Measurements from ENCODE around the gene RSPH4A.
"Not testable (repeated sequence)": the region's sequence is repeated elsewhere in the genome, so short reads cannot be mapped to it uniquely, and the experiment has no call there.

RSPH4A gene

DNA sequence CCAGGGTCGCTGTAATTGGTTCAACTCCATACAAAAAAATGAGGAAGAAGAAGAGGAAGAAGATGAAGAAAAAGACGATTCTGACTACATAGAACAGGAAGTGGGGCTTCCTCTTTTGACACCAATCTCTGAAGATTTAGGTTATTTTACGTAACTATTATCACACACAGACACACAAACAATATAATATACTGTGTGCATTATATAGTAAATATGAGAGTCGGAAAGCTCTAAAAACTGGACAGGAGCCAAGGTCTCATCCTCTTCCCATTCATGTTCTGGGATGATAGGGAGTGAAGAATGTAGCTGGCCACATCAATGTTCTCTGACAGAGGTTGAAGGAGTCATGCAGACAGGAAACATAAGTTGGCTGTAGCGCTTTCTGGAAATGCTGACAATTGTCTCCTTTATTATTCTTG, 13.3 kb downstream of the RSPH4A start:
- peak; percentile 29 to 39 for DNase-seq

DNA sequence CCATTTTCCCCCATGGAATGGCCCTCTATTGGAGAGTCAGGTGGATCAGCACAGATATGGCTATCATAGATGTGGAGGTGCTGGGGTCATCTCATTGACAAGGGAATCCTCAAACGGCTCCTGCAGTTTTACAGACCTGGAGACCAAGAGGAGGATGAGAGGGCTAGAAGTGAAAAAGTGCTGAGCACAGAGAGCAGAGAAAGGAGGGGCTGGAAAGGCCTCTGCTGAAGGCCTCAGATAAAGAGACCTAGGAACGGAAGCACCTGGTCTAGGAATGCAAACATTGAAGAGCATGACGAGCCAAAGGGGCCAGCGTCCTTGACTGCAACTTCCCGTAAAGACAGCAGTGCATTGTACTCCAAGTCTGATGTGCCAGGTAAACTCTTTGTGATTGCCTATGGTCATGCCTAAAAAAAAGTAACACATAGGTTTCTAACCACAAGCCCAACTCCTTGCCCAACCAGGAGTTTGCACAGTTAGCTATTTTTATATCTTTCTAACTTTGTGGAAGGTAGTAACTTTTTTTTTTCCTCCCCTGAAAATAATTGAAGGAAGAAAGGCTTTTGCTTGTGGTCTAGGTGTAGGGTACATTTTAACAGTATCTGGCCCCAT, 15.2 kb downstream of the RSPH4A start:
- DNase-seq: no peak

DNA sequence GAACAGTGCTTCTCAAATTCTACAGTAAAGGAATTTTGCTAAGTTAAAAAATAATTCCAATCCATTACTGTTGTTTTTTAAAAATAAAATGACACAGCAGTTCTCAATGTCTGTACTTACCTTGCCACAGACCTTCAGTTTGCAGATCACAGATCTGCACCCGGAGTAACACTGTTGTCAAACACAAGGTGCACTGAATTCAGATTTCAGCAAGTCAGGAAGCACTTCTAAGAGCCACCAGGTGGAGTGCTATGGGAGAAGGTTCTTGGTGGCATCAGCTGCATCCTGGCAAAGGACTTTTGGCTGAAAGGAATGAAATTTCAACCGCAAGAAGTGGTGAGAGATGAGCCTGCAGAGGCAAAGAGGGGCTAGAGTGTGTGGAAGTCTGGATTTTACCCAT, 17.4 kb downstream of the RSPH4A start:
- no peak for DNase-seq

GRCh38 chr6:116648156-116648555, 31.9 kb downstream of the RSPH4A start:
- no peak for DNase-seq

GRCh38 chr6:116649129-116649528, 32.9 kb downstream of the RSPH4A start:
- DNase-seq: no peak

- DNase-seq: peak; percentile 22 to 27
Observed at GRCh38 chr6:116651916-116652315, 35.6 kb downstream of the RSPH4A start.

- DNase-seq: no peak
Observed at GRCh38 chr6:116661594-116661993, 45.3 kb downstream of the RSPH4A start.

GRCh38 chr6:116662202-116662601, 45.9 kb downstream of the RSPH4A start:
- DNase-seq: no peak

- DNase-seq: no peak
Observed at GRCh38 chr6:116663308-116663707, 47.0 kb downstream of the RSPH4A start.

DNA sequence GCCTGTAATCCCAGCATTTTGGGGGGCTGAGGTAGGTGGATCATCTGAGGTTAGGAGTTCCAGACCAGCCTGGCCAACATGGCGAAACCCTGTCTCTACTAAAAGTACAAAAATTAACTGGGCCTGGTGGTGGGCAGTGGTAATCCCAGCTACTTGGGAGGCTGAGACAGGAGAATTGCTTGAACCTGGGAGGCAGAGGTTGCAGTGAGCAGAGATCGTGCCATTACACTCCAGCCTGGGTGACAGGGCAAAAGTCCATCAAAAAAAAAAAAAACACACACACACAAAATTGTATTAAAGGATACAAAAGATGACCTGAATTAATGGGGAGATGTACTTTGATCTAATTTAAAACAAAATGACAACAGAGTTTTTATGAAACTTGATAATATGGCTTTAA, 47.9 kb downstream of the RSPH4A start:
- DNase-seq: not testable (repeated sequence)

DNA sequence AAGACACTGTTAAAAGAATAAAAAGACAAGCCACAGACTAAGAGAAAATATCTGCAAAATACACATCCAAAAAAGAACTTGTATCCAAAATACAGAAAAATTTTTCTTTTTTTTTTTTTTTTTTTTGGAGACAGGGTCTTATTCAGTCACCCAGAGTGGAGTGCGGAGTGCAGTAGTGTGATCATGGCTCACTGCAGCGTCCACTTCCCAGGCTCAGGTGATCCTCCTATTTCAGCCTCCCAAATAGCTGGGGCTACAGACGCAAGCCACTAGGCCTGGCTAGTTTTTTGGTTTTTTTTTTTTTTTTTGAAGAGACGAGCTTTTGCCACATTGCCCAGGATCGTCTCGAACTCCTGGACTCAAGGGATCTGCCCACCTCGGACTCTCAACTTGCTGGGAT, 49.2 kb downstream of the RSPH4A start:
- DNase-seq: no peak

GRCh38 chr6:116666869-116667268, 50.6 kb downstream of the RSPH4A start:
- no peak for DNase-seq

GRCh38 chr6:116667623-116668022, 51.3 kb downstream of the RSPH4A start:
- peak; percentile 81 to 84 for DNase-seq

- no peak for DNase-seq
Observed at GRCh38 chr6:116672306-116672705, 56.0 kb downstream of the RSPH4A start.

- no peak for DNase-seq
Observed at GRCh38 chr6:116676021-116676420, 59.7 kb downstream of the RSPH4A start.

GRCh38 chr6:116680880-116681672, 64.8 kb downstream of the RSPH4A start, which contains the start of gene KPNA5:
KPNA5 (plus strand) TSS chr6:116681211; CDS start chr6:116681335, 124 bp downstream.
- peak; percentile 92 to 94 for DNase-seq

- DNase-seq: peak; percentile 74 to 77
Observed at GRCh38 chr6:116682334-116682712, 66.0 kb downstream of the RSPH4A start.
